Activated B cell treated with CpG ODN at 0.5 μM for 24 hours (primary cell): ENCODE data around the gene COG5. TPM values are rescaled to one million over a fixed set of nuclear protein-coding genes. Genes with fewer than 3 reads are reported as not detected.

Experiments used
- ATAC-seq: fragments of 200-7000 bp; cut with Tn5 transposase; one replicate; pipeline ENCODE4 v1.10.0; 2021; ENCODE audit warnings: low read depth, mild to moderate bottlenecking, moderate library complexity
- CTCF ChIA-PET: fragments of 350-600 bp; sonication (Branson Sonifier 250); formaldehyde crosslinking; loops from one replicate; lab custom pipeline; 2021; ENCODE audit warnings: antibody characterized with exemption; lab: Charles Lee
- POLR2A ChIA-PET: fragments of 350-600 bp; sonication (Branson Sonifier 250); formaldehyde crosslinking; loops from one replicate; lab custom pipeline; 2021; ENCODE audit warnings: antibody characterized with exemption; lab: Charles Lee
- DNase-seq: peaks from one replicate; pipeline ENCODE4 v3.0.0; 2022
- H3K27ac Mint-ChIP-seq: one replicate; pipeline ENCODE4 v1.8.0; 2020; ENCODE audit warnings: mixed read lengths
- H3K27me3 Mint-ChIP-seq: one replicate; pipeline ENCODE4 v1.8.0; 2021; ENCODE audit warnings: mixed read lengths
- H3K36me3 Mint-ChIP-seq: one replicate; pipeline ENCODE4 v1.8.0; 2021; ENCODE audit warnings: low read depth, mixed read lengths
- H3K4me1 Mint-ChIP-seq: one replicate; pipeline ENCODE4 v1.8.0; 2021; ENCODE audit warnings: mixed read lengths
- H3K4me3 Mint-ChIP-seq: one replicate; pipeline ENCODE4 v1.8.0; 2020; ENCODE audit warnings: mild to moderate bottlenecking, mixed read lengths
- H3K9me3 Mint-ChIP-seq: one replicate; pipeline ENCODE4 v1.8.0; 2020; ENCODE audit warnings: mixed read lengths
- intact Hi-C: fragments of 100-400 bp; cut with micrococcal nuclease; formaldehyde crosslinking; loops from one replicate; pipeline ENCODE4 v1.15.1; 2024
- total RNA-seq: library from RNA; stranded (reverse); gene quantifications from 2 replicates; pipeline ENCODE4 v1.2.3, GENCODE V29; 2022
- TF ChIP-seq, protein P1 (sequence below): fragments of 200-600 bp; IDR thresholded peaks from one replicate; pipeline ENCODE4 v1.8.0; 2022; ENCODE audit warnings: antibody characterized with exemption, mild to moderate bottlenecking

Gene COG5
- total RNA-seq, 1 donor from 2014 or later = 47.0 TPM

DNA sequence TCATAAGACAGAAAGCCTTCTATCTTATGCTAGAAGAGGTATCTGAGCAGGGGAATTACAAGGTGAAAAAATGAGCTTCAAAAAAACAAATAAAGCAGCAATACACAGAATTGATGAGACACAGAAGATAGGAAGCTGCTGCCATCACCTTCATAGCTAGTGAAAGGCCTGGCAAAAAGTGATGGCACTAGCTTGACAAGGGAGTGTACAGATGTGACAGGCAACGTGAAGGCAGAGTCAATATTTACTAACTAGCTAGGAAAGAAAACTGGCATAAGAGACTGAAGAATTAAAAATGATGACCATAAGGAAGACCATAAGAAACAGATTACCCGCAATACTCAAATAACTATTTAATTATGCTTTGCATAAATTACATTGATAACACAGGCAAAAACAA, 84.4 kb downstream of the COG5 start:
- DNase-seq = no peak
- Mint-ChIP-seq H3K27ac (no peak overlapping the region), H3K9me3 (no peaks in the 10 kb centered on the region), H3K36me3 (peaks cover 2% of the 10 kb centered on the region), H3K4me1 (peaks cover 2% of the 10 kb centered on the region), H3K4me3 (no peak overlapping the region), H3K27me3 (no peaks in the 10 kb centered on the region)
- ATAC-seq = no peak
- TF ChIP-seq, protein P1, sequence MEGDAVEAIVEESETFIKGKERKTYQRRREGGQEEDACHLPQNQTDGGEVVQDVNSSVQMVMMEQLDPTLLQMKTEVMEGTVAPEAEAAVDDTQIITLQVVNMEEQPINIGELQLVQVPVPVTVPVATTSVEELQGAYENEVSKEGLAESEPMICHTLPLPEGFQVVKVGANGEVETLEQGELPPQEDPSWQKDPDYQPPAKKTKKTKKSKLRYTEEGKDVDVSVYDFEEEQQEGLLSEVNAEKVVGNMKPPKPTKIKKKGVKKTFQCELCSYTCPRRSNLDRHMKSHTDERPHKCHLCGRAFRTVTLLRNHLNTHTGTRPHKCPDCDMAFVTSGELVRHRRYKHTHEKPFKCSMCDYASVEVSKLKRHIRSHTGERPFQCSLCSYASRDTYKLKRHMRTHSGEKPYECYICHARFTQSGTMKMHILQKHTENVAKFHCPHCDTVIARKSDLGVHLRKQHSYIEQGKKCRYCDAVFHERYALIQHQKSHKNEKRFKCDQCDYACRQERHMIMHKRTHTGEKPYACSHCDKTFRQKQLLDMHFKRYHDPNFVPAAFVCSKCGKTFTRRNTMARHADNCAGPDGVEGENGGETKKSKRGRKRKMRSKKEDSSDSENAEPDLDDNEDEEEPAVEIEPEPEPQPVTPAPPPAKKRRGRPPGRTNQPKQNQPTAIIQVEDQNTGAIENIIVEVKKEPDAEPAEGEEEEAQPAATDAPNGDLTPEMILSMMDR = no peak
- POLR2A ChIA-PET = no interaction called here
- CTCF ChIA-PET = interaction anchor here (2.0 kb wide), 1 partner anchor 16 kb away, joined by 13 read pairs; no protein-coding TSS in a partner anchor
- intact Hi-C loops = loop anchor here (5.0 kb wide), 1 partner anchor 43 kb away; no protein-coding TSS in a partner anchor

DNA sequence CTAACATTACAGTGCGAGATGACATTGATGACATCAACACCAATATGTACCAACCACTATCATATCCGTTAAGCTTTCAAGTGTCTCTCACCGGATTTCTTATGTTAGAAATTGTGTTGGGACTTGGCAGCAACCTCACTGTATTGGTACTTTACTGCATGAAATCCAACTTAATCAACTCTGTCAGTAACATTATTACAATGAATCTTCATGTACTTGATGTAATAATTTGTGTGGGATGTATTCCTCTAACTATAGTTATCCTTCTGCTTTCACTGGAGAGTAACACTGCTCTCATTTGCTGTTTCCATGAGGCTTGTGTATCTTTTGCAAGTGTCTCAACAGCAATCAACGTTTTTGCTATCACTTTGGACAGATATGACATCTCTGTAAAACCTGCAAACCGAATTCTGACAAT, 89.6 kb downstream of the COG5 start:
- Mint-ChIP-seq H3K4me3 (no peak overlapping the region), H3K36me3 (no peaks in the 10 kb centered on the region), H3K4me1 (peaks cover 8% of the 10 kb centered on the region), H3K27ac (no peak overlapping the region), H3K27me3 (no peaks in the 10 kb centered on the region), H3K9me3 (no peaks in the 10 kb centered on the region)
- intact Hi-C loops = no loop called here
- POLR2A ChIA-PET = no interaction called here
- DNase-seq (no peak), ATAC-seq (no peak)
- TF ChIP-seq, protein P1 = no peak
- CTCF ChIA-PET = interaction anchor here (1.1 kb wide), 1 partner anchor 11 kb away, joined by 3 read pairs; no protein-coding TSS in a partner anchor

DNA sequence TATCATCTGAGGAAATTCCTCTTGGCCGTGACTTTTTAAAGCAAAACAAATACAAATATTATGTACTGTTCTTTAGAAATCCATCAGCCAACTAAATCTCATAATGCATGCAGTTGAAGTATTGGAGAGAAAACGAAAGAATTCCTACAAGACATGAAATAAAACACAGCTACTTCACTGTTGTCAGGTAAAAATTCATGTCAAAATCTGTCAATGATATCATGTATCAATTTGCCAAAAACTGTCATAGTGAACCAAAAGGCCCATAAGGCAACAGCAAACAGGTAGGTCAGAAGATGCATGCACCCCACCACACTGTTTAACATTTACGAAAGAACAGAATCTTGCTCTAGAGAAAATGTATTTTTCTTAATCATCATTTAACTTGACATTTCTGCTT, 91.6 kb downstream of the COG5 start:
- Mint-ChIP-seq H3K27me3 (no peaks in the 10 kb centered on the region), H3K4me3 (no peak overlapping the region), H3K36me3 (no peaks in the 10 kb centered on the region), H3K9me3 (no peaks in the 10 kb centered on the region), H3K4me1 (peaks cover 8% of the 10 kb centered on the region), H3K27ac (no peak overlapping the region)
- POLR2A ChIA-PET = no interaction called here
- ATAC-seq = no peak
- TF ChIP-seq, protein P1 = no peak
- CTCF ChIA-PET = interaction anchor here (1.9 kb wide), 1 partner anchor 9 kb away, joined by 6 read pairs; no protein-coding TSS in a partner anchor
- no peak for DNase-seq
- intact Hi-C loops = no loop called here

DNA sequence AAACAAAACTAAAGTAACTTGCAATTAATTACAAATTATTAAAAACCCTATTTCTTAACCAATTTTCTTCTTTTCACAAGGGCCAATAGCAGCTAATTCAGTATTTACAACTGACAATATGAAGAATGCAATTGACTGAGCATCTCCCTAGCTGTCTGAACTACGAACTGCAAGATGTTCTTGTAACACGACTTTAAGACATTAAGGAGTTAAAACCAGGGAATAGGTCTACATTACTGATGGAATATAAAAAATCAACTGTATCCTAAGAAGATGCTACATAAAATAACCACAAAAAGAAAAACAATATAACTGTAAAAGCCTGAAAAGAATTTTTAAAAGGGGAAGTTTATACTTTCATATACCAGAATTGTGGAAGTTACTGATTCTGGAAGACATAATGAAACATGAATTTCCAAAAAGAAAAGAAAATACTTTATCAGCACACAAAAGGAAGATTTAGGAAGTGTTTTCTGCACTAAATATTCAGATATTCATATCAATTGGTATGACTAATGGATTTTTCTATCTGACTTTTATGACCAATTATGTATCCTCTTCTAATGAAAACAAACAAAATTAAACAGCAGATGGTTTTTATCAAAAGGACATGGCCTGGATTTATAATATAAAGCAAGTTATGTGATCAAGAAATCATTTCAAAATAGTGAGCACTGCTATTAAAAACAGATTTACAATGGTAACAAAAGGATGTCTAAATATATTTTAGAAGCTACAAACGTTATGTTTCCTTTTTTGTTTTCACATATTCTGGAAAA, 92.2 kb downstream of the COG5 start:
- H3K9me3 Mint-ChIP-seq = no peaks in the 10 kb centered on the region
- ATAC-seq (no peak), DNase-seq (no peak)
- no peak overlapping the region for H3K27ac Mint-ChIP-seq
- intact Hi-C loops = no loop called here
- no peak overlapping the region for H3K4me3 Mint-ChIP-seq
- POLR2A ChIA-PET = no interaction called here
- H3K4me1 Mint-ChIP-seq = peaks cover 8% of the 10 kb centered on the region
- CTCF ChIA-PET = interaction anchor here (1.9 kb wide), 1 partner anchor 8 kb away, joined by 6 read pairs; no protein-coding TSS in a partner anchor
- no peaks in the 10 kb centered on the region for H3K27me3 Mint-ChIP-seq
- no peaks in the 10 kb centered on the region for H3K36me3 Mint-ChIP-seq
- TF ChIP-seq, protein P1 = no peak

DNA sequence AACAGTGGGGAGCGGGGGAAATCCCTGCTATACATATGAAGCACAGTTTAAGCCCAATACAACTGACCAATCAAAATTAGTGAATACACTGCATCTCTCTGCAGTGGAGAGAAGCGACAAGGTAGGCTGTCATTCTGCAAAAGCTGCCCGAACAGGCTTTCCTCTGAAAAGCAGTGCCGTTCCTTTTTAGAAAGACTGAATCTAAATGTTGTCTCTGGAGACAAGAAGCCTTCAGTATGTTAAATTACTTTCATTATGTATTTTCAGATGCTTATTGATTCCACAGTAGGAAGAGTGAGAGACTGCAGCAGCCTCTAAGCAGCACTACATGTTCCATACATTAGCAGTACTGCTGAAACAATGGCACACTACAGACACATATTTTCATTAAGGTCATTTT, 93.8 kb downstream of the COG5 start, which contains the start of gene GPR22:
Gene GPR22, plus strand, starts transcription at position 129 of the 400 bp plus-strand sequence. CDS start 4,004 bp downstream, outside the sequence.
- no peak for ATAC-seq
- POLR2A ChIA-PET = no interaction called here

More for the DNA sequence above, 93.8 kb downstream of the COG5 start, which contains the start of gene GPR22:
- intact Hi-C loops = no loop called here
- Mint-ChIP-seq H3K4me1 (peaks cover 6% of the 10 kb centered on the region), H3K27ac (no peak within 1 kb of the TSS), H3K36me3 (no peaks in the 10 kb centered on the region), H3K27me3 (no peaks in the 10 kb centered on the region), H3K4me3 (no peak within 1 kb of the TSS), H3K9me3 (no peaks in the 10 kb centered on the region)
- TF ChIP-seq, protein P1 = no peak
- DNase-seq = no peak
- CTCF ChIA-PET = no interaction called here
